Chondrocyte (in vitro differentiated cells): Measurements from ENCODE around the gene KIFC3. TPM values are rescaled to one million over a fixed set of nuclear protein-coding genes. Genes with fewer than 3 reads are reported as not detected.

Experiments
- DNase-seq: peaks from one replicate; pipeline ENCODE4 v3.0.0; 2021; ENCODE audit warnings: mixed read lengths, low spot score
- H3K27ac Mint-ChIP-seq: one replicate; pipeline ENCODE4 v1.8.0; 2021; ENCODE audit warnings: mild to moderate bottlenecking, moderate library complexity, mixed read lengths; ENCODE audit not compliant: unreplicated experiment
- H3K27me3 Mint-ChIP-seq: 2 replicates; pipeline ENCODE4 v1.8.0; 2021; ENCODE audit warnings: low read depth, mixed read lengths
- H3K36me3 Mint-ChIP-seq: 2 replicates; pipeline ENCODE4 v1.8.0; 2021; ENCODE audit warnings: low read depth, mixed read lengths
- H3K4me1 Mint-ChIP-seq: 2 replicates; pipeline ENCODE4 v1.8.0; 2021; ENCODE audit warnings: low read depth, mild to moderate bottlenecking, mixed read lengths
- H3K4me3 Mint-ChIP-seq: one replicate; pipeline ENCODE4 v1.8.0; 2021; ENCODE audit warnings: mild to moderate bottlenecking, moderate library complexity, mixed read lengths; ENCODE audit not compliant: unreplicated experiment
- H3K9me3 Mint-ChIP-seq: 2 replicates; pipeline ENCODE4 v1.8.0; 2021; ENCODE audit warnings: low read depth, mixed read lengths
- total RNA-seq: library from RNA; stranded (reverse); gene quantifications from 3 replicates; pipeline ENCODE4 v1.2.1, GENCODE V29; 2021
- TF ChIP-seq, protein P1 (sequence below): fragments of 200-600 bp; sonication (generic); IDR thresholded peaks from 2 replicates; pipeline ENCODE4 v1.5.0; 2021; ENCODE audit warnings: antibody characterized with exemption, mild to moderate bottlenecking, moderate library complexity

The KIFC3 gene
- total RNA-seq, 1 donor from 2014 or later, result 75.6 TPM

DNA sequence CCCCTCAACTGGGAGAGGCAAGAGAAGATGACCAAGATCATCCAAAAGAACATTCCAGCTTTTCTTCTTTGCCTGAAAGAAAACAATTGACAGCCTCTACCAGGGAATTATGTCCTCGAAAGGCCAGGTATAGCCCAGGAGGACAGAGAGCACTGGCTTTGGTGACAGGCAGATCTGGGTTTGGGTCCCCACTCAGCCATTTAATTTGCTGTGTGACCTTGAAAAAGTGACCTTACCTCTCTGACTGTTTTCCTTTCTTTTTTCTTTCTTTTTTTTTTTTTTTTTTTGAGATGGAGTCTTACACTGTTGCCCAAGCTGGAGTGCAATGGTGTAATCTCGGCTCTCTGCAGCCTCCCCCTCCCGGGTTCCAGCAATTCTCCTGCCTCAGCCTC is 27.7 kb upstream of the KIFC3 start:
- H3K27me3 Mint-ChIP-seq, result no peaks in the 10 kb centered on the region
- peaks cover 16% of the 10 kb centered on the region for H3K4me1 Mint-ChIP-seq
- no peak overlapping the region for H3K4me3 Mint-ChIP-seq
- H3K36me3 Mint-ChIP-seq, result no peaks in the 10 kb centered on the region
- no peaks in the 10 kb centered on the region for H3K9me3 Mint-ChIP-seq
- no peak overlapping the region for H3K27ac Mint-ChIP-seq
- no peak for DNase-seq
- TF ChIP-seq, protein P1, sequence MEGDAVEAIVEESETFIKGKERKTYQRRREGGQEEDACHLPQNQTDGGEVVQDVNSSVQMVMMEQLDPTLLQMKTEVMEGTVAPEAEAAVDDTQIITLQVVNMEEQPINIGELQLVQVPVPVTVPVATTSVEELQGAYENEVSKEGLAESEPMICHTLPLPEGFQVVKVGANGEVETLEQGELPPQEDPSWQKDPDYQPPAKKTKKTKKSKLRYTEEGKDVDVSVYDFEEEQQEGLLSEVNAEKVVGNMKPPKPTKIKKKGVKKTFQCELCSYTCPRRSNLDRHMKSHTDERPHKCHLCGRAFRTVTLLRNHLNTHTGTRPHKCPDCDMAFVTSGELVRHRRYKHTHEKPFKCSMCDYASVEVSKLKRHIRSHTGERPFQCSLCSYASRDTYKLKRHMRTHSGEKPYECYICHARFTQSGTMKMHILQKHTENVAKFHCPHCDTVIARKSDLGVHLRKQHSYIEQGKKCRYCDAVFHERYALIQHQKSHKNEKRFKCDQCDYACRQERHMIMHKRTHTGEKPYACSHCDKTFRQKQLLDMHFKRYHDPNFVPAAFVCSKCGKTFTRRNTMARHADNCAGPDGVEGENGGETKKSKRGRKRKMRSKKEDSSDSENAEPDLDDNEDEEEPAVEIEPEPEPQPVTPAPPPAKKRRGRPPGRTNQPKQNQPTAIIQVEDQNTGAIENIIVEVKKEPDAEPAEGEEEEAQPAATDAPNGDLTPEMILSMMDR, result no peak

DNA sequence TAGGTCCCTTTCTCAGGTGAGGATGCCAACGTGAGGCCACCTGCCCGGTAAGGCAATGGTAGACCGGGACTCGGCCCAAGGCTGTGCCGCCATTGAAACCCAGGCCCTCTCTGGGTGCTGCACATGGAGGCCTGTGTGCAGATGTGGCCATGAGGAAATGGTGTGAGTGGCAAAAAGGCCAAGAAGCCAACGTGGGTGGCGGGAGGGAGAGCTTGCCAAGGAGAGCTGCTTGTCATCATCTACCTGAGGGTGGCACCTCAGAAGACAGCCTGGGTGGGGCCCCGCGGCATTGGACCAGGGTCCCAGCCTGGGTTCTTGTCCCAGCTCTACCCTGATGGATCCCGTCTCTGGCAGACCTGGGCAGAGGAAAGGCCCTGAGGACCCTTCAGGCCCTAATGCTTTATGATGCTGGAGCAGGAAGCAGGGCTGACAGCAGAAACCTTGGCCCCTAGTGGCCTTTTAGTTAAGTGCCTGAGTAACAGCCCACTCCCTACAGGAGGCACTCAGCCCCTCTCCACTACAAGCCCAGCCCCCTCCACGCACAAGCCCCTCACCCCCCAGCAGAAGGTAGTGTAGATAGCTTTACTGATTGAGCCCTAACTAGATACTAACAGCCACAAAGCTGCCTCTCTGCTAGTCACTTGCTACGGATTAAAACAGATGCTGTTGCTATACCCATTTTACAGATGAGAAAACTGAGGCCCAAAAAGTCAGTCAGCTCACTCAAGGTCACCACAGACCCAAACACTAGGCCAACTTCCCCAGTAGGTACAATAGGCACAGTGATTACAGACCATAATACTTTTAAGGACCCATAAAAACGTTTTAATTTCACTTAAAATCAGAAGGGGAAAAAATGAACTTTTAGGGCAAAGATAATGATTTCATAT is 26.2 kb upstream of the KIFC3 start:
- H3K27ac Mint-ChIP-seq, result no peak overlapping the region
- no peak for DNase-seq
- H3K4me1 Mint-ChIP-seq, result peaks cover 17% of the 10 kb centered on the region
- no peak overlapping the region for H3K4me3 Mint-ChIP-seq
- no peaks in the 10 kb centered on the region for H3K36me3 Mint-ChIP-seq
- no peaks in the 10 kb centered on the region for H3K9me3 Mint-ChIP-seq
- TF ChIP-seq, protein P1, result peak; percentile 15
- no peaks in the 10 kb centered on the region for H3K27me3 Mint-ChIP-seq

DNA sequence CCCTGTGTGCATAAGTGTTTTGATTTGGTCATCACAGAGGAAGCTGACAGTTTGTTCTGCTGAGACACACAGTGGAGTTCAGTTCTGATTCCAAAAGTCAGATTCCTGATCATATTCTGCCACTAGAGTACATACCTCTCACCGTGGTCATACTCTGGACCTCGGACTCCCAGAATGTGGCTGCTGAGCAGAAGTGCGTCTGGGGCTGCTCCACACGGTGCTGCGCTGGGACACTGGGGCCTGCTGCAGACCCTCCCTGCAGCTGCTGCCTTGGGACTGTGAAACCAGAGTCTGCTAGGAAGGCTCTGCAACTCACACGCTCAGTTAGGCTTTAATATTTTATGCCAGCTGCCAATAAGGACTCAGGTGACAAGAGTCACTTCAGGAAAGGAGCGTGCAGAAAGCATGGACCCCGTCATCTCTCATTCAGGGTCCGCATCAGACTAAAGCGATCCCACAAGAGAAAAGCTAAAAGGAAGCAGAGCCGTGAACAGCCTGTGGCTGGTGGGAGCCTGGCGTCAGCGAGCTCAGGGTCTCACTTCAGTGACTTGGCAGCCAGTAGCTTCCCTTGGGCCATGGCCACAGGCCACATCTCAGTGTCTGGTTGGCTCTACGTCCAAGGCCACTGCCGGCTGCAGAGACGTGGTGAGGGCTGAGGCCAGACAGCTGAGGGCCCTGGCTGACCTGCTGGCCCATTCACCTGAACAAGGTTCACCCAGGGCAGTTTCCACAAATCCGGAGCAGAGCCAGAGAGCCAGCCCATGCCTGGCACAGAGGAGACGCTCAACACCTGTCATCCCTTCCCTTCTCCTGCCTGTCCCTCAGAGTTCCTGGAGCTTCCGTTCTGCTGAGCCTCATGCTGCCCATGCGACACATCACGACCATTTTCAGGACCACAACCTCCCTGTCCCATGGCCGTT is 24.7 kb upstream of the KIFC3 start:
- TF ChIP-seq, protein P1, result no peak
- Mint-ChIP-seq H3K27me3 (no peaks in the 10 kb centered on the region), H3K36me3 (no peaks in the 10 kb centered on the region), H3K9me3 (no peaks in the 10 kb centered on the region), H3K4me1 (peaks cover 17% of the 10 kb centered on the region), H3K27ac (no peak overlapping the region), H3K4me3 (no peak overlapping the region)
- no peak for DNase-seq

DNA sequence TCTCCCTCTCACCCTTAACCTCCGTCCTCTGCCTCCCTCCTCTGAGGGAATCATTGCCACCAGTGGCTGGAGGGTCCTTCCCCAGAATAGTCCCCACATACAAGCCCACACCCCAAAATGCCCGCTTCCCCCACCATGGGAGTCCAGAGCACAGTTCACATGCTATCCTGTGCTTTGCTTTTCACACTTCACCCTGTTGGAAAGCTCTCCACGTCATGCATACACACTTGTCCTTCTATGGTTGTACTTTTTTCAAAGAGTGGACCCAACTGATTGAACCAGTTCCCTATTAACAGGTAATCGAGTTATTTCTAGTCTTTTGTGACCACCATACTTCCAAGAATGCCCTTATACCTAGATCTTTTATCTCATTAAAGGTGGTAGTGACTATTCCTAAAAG is 23.8 kb upstream of the KIFC3 start:
- H3K36me3 Mint-ChIP-seq, result no peaks in the 10 kb centered on the region
- TF ChIP-seq, protein P1, result no peak
- H3K4me3 Mint-ChIP-seq, result no peak overlapping the region
- no peak overlapping the region for H3K27ac Mint-ChIP-seq
- H3K9me3 Mint-ChIP-seq, result no peaks in the 10 kb centered on the region
- H3K4me1 Mint-ChIP-seq, result peaks cover 17% of the 10 kb centered on the region
- no peaks in the 10 kb centered on the region for H3K27me3 Mint-ChIP-seq
- DNase-seq, result no peak

DNA sequence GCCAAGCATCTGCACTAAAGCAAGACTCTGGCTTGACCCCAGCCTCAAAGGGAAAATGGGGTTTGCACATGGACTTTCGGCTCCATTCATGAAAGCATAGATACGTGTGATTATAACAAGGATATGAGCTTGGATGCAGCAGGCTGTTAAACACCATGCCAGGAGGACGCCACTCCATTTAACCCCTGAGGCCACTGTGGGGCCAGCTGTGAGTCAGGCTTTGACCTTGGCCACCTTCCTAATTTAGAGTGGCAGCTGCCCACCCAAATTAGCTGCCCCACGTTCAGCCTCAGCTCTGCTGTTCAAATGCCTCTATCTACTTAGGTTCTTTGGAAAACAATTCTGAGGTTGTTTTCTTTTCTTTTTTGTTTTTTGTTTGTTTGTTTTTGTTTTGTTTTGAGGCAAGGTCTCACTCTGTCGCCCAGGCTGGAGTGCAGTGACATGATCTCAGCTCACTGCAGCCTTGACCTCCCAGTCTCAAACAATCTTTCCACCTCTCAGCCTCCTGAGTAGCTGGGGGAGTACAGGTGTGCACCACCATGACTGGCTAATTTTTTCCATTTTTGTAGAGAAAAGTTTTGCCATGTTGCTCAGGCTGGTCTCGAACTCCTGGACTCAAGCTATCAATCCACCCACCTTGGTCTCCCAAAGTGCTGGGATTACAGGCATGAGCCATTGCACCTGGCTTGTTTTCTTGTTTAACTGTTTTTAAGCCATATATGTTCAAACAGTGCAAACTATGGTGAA is 23.2 kb upstream of the KIFC3 start:
- Mint-ChIP-seq H3K27ac (no peak overlapping the region), H3K4me3 (no peak overlapping the region), H3K36me3 (no peaks in the 10 kb centered on the region), H3K27me3 (no peaks in the 10 kb centered on the region), H3K9me3 (no peaks in the 10 kb centered on the region), H3K4me1 (peaks cover 14% of the 10 kb centered on the region)
- TF ChIP-seq, protein P1, result no peak
- no peak for DNase-seq
